HG02943 (cell line): ENCODE data around the gene CDCP1.
"Not testable (repeated sequence)": the region's sequence is repeated elsewhere in the genome, so short reads cannot be mapped to it uniquely, and the experiment has no call there.

Experiments
- ATAC-seq: cut with Tn5 transposase; IDR thresholded peaks from one replicate; pipeline ENCODE4 v1.9.1; 2021; ENCODE audit warnings: mild to moderate bottlenecking, low read depth, moderate library complexity; ENCODE audit not compliant: unreplicated experiment

The CDCP1 gene

DNA sequence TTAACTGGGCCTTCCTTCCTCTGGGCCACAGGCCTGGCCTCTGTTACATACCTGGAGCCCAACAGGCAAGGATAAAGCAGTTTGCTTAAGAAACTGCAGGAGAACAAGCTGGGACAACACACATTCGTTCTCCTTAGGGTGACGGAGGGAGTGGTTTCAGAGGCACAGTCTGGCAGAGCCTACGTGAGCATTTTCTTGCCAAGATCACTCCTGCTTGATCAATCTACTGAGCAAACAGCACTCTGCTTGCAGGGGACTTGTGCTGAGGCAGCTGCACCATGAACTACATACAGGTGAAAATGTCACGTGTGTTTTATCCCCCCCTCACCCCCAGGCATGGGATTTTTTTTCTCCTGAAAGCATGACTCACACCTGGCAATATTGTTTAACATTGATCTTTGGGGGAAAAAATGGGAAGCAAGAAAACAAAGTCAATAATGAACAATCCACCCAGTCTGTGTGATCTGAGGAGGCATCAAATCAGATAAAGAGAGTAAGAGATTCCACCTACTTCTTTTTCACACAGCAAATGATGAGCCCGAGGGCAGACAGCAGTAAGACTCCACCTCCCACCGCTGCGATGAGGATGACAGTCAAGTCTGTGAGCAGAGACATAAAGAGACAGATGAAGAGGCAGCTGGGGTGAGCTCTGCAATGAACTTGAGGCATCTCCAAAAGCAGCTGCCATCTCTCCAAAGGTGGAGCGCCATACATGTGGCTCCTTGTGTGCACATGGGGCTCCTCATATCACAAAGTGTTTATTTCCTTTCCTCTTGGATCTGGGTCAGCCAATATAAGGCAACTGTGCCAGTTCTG is 57.4 kb downstream of the CDCP1 start:
- ATAC-seq: no peak

- no peak for ATAC-seq
These were observed 59.0 kb downstream of the CDCP1 start for GRCh38 chr3:45087155-45087554.

DNA sequence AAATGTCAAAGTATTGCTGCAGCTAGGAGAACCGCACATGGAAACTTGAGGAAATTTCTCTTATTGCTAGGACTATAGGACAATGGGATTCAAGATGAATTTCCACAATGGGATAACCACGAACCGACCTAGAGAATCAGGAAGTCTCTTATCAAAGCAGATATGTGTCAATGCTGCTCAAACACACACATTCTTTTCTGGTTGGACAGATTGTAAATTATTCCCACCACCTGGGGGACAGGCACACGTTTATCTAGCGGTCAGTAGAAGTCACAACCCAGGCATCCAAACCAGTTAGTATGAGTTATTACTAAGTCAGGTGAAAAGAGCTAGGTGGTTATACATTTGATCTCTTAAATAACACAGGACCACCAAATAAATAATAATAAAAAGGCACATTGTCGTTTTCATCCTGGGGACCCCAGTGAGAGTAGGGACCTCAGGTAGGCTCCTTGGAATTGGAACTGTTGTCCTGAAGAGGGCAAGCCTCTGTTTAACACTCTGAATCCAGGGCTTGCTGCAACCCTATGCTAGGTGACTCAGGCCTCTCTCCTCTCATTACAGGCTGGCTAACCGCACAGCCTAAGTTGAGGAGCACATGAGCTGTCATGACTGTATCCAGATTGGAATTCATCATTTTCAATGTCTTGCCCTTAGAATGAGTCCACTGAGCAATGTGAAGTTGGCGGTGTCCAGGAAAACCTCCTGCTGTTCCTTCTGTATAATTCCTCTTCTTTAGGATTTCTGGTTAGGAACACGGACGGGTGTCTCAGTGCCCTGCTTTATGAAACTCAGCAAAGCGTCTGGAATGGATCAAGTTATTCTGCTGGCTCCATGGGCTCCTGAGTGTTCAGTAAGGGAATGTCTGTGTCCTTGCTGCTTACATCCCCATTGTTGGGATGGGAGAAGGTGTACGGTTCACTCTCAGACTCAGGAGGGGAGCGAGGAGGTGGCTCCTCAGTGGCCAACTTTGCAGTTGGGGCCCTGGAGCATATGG is 61.1 kb downstream of the CDCP1 start:
- ATAC-seq: no peak

- ATAC-seq: no peak
These were observed 61.8 kb downstream of the CDCP1 start for GRCh38 chr3:45084361-45084760.

DNA sequence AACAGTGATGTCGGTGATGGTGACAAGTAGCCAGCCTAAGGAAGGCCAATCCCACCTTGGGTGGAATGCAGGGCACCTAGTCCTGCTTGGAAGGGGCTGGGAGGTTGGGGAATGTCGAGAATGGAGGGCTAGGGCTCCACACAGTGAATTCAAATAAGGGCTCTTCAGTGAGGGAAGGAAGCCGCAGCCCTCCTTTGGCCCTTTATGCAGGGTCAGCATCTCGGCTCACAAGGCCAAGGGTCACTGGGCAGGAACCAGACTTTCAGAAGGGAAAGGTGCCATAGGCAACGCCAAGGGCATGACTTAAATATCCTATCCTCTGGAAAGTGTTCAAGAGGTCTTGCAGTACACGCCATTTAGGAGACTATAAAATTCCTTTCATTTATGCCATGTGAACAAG is 63.2 kb downstream of the CDCP1 start:
- no peak for ATAC-seq

DNA sequence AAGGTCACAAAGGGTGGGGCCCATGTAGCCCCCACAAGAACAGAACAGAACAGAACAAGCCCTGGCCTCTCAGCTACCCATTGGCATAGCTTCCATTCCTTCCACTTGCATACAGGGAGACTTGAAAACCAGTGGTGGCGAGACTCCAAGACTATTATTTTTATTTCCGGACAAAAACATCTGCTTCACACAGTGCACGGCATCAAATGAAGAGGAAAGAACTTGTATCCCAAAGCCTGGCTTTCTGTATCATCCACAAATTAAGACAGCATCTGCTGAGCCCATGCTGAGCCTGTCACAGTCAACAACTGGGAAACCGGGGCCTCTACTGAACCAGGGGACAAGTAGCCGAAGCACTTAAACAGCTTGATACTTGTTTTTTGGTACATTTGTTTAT is 64.0 kb downstream of the CDCP1 start:
- no peak for ATAC-seq

- no peak for ATAC-seq
These were observed 64.6 kb downstream of the CDCP1 start for GRCh38 chr3:45081506-45082141.

DNA sequence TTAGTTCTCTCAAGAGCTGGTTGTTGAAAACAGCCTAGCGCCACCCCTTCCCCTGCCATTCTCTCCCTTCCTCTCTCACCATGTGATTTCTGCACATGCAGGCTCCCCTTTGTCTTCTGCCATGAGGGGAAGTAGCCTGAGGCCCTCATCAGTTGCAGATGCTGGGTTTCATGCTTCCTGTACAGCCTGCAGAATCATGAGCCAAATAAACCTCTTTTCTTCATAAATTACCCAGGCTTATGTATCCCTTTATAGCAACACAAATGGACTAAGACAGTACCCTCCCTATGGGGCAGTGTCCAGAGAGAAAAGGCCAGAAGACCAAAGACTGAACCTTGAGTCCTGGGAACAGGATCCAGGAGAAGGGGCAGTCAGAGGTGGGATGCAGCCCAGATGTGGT is 65.4 kb downstream of the CDCP1 start:
- no peak for ATAC-seq

GRCh38 chr3:45079715-45080114 is 66.5 kb downstream of the CDCP1 start:
- ATAC-seq: no peak

DNA sequence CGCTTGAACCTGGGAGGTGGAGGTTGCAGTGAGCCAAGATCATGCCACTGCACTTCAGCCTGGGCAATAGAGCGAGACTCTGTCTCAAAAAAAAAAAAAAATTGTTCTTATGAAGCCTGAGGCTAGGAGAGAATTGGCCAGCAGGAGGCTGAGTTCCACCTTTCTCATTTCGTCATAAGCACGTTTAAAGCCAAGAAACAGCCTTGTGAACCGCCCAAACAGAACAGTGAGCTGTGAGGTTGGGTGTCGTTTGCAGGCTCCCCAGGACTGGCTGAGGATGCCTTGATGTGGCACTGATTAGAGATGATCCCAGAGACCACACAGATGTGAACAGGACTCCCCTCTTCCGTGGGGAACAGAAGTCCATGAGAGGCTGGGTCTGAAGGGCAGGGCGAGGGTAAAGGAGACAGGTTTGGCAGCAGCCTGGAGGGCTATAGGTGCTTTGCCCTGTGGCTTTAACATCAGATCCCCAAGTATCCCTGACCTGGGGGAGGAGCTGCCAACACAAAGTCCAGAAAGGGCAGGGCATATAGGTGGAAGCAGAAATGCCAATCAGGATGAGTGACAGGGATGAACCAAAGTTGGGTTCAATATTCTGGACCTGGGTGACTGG is 67.2 kb downstream of the CDCP1 start:
- ATAC-seq: no peak

- ATAC-seq: not testable (repeated sequence)
These were observed 67.9 kb downstream of the CDCP1 start for GRCh38 chr3:45078256-45078655.

DNA sequence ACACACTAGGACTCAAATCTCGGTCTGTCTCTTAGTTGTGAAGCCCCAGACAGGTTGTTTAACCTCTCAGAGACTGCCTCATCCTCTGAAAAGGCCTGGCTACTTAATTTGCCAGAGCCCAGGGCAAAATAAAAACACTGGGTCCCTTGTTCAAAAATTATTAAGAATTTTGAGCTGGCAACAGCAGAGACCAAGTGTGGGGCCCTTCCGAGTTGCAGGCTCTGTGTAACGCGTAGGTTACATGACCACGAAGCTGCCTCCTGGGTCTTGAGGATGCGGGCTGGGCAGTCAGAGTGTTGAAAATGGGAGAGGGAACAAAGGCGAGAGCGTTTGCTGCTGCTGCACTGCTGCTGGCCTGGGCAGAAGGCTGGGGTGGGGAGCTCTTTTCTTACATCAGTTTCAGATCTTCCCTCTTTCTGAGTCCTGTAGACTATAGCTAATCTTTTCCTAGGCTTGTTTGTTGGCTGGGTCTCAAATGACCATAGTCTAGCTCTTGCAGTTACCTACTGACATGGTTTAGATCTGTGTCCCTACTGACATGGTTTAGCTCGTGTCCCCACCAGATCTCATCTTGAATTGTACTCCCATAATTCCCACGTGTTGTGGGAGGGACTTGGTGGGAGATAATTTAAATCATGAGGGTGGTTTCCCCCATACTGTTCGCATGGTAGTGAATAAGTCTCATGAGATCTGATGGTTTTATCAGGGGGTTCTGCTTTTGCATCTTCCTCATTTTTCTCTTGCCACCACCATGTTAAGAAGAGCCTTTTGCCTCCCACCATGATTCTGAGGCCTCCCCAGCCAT is 70.2 kb downstream of the CDCP1 start:
- ATAC-seq: no peak

DNA sequence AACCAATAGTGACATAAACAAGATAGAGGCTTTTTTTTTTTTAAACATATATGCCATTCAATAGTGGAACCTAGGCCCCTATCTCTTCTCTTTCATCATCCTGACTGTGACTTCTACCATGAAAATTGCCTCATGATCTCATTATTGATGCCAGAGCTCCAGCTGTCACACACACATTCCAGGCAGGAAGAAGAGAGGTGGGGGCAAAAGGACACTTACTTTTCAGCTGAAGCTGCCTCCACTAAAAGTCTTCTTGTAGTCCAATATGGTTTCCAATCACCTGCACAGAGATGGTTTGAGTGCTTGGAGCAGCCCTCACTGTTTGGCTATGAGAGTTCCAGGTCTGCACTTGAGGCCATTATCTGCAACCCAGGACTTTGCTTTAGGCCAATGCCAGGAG is 75.1 kb downstream of the CDCP1 start:
- ATAC-seq: no peak

DNA sequence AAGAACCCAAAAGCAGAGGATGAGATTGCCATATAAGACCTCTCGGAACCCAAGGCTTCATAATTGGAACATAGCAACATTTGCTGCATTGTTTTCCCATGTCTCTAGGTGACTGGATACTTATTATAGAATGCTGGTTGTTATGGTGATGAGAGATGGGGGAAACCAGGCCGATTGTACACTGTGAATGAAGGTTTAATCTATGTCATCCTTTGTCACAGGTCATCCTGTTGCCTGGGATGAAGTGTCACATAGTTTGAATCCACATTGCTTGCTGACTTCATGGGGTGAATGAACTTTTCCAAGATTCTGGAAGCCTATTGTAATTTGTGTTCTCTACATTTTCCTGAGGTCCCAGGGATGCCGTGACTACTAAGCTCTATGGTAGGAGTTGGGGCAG is 78.2 kb downstream of the CDCP1 start:
- ATAC-seq: no peak

DNA sequence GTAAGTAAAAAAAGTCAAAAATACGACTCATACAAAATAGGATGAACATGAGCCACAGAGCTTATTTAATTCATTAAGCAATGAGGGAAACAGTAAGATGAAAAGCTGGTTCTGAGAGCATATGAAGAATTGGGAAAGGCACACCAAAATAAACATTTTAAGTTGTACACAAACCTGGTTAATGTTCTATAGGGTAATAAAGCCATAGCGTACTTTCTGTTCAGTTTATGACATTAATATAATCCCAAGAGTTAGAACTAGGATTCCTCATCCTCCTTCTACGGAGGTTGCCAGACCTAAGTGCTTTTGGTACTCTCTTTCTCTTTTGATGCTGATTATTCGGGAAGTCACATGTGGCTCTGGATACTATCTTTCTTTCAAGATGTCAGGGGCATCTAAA is 78.7 kb downstream of the CDCP1 start:
- ATAC-seq: no peak

GRCh38 chr3:45066109-45066801 is 79.9 kb downstream of the CDCP1 start:
- no peak for ATAC-seq

- ATAC-seq: no peak
These were observed 80.8 kb downstream of the CDCP1 start for GRCh38 chr3:45065373-45065720.

- no peak for ATAC-seq
These were observed 81.4 kb downstream of the CDCP1 start for GRCh38 chr3:45064512-45065372.
